Measurements from ENCODE around the gene AGBL1.

DNA sequence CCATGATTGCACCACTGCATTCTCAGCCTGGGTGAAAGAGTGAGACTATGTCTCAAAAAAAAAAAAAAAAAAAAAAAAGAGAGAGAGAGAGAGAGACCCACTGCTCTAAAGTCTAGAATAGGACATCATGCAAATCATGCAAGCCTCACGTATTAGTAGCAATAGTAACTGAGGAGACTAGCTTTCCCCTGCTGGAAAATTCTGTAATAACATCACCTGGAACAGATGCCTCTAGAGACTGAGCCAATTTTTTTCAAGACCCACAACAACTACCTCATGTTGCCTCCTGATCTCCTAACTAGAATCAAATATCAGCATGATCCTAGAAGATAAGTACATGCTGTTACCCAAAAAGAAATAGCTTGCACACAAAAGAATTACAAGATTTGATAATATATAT is 461.9 kb downstream of the AGBL1 start:
- no peak for TF ChIP-seq POLR2A (IDR thresholded peaks at IDR 0.05)
- TF ChIP-seq, protein P1, sequence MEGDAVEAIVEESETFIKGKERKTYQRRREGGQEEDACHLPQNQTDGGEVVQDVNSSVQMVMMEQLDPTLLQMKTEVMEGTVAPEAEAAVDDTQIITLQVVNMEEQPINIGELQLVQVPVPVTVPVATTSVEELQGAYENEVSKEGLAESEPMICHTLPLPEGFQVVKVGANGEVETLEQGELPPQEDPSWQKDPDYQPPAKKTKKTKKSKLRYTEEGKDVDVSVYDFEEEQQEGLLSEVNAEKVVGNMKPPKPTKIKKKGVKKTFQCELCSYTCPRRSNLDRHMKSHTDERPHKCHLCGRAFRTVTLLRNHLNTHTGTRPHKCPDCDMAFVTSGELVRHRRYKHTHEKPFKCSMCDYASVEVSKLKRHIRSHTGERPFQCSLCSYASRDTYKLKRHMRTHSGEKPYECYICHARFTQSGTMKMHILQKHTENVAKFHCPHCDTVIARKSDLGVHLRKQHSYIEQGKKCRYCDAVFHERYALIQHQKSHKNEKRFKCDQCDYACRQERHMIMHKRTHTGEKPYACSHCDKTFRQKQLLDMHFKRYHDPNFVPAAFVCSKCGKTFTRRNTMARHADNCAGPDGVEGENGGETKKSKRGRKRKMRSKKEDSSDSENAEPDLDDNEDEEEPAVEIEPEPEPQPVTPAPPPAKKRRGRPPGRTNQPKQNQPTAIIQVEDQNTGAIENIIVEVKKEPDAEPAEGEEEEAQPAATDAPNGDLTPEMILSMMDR (IDR thresholded peaks at IDR 0.05): no peak
